HG02623 (cell line): ENCODE data around the gene CST5.
"Not testable (repeated sequence)": the region's sequence is repeated elsewhere in the genome, so short reads cannot be mapped to it uniquely, and the experiment has no call there.

Experiments used
- ATAC-seq: cut with Tn5 transposase; IDR thresholded peaks from one replicate; pipeline ENCODE4 v1.9.1; 2021; ENCODE audit warnings: moderate library complexity; ENCODE audit not compliant: unreplicated experiment

The CST5 gene

GRCh38 chr20:23879328-23879798, at the start of gene CST5:
CST5 (minus strand) TSS chr20:23879748; CDS start chr20:23879676, 72 bp downstream.
- no peak for ATAC-seq

GRCh38 chr20:23928788-23929187, 49.2 kb upstream of the CST5 start:
- ATAC-seq = no peak

GRCh38 chr20:23928353-23928752, 48.8 kb upstream of the CST5 start:
- no peak for ATAC-seq

GRCh38 chr20:23926944-23927872, 47.7 kb upstream of the CST5 start:
- no peak for ATAC-seq

GRCh38 chr20:23926526-23926880, 47.0 kb upstream of the CST5 start:
- no peak for ATAC-seq

- no peak for ATAC-seq
Observed at GRCh38 chr20:23925789-23926525, 46.4 kb upstream of the CST5 start.

GRCh38 chr20:23924751-23925150, 45.2 kb upstream of the CST5 start:
- no peak for ATAC-seq

- ATAC-seq = no peak
Observed at GRCh38 chr20:23923891-23924435, 44.4 kb upstream of the CST5 start.

- no peak for ATAC-seq
Observed at GRCh38 chr20:23923311-23923710, 43.8 kb upstream of the CST5 start.

- no peak for ATAC-seq
Observed at GRCh38 chr20:23920408-23921325, 41.1 kb upstream of the CST5 start.

GRCh38 chr20:23918896-23919295, 39.3 kb upstream of the CST5 start:
- no peak for ATAC-seq

- ATAC-seq = no peak
Observed at GRCh38 chr20:23918101-23918862, 38.7 kb upstream of the CST5 start.

GRCh38 chr20:23917024-23917725, 37.6 kb upstream of the CST5 start:
- ATAC-seq = no peak

- ATAC-seq = no peak
Observed at GRCh38 chr20:23915844-23916243, 36.3 kb upstream of the CST5 start.

- not testable (repeated sequence) for ATAC-seq
Observed at GRCh38 chr20:23914469-23914868, 34.9 kb upstream of the CST5 start.

GRCh38 chr20:23910210-23910609, 30.7 kb upstream of the CST5 start:
- no peak for ATAC-seq

- no peak for ATAC-seq
Observed at GRCh38 chr20:23909390-23909789, 29.8 kb upstream of the CST5 start.

GRCh38 chr20:23907579-23907978, 28.0 kb upstream of the CST5 start:
- no peak for ATAC-seq

- not testable (repeated sequence) for ATAC-seq
Observed at GRCh38 chr20:23902396-23902795, 22.8 kb upstream of the CST5 start.
